Fibroblast of lung (primary cell): ENCODE data around the gene AFAP1L2. TPM values are rescaled to one million over a fixed set of nuclear protein-coding genes. Genes with fewer than 3 reads are reported as not detected.

ENCODE experiments used
- DNase-seq, 2 donors: peaks; one replicate each; pipeline versions ENCODE4 v3.0.0 to v3.0.0-alpha.2; 2010; ENCODE audit warnings: low read depth in 2 of 2
- H2AFZ ChIP-seq: 2 replicates; pipeline ENCODE4 v1.5.1; 2012; ENCODE audit warnings: low read length, control low read depth, inconsistent platforms
- H3K27ac ChIP-seq: 2 replicates; pipeline ENCODE4 v1.5.1; 2011; ENCODE audit warnings: low read length, control low read depth; ENCODE audit not compliant: insufficient read depth
- H3K27me3 ChIP-seq: 2 replicates; pipeline ENCODE4 v1.5.1; 2011; ENCODE audit warnings: mild to moderate bottlenecking, low read length; ENCODE audit not compliant: control insufficient read depth, insufficient read depth
- H3K36me3 ChIP-seq: 2 replicates; pipeline ENCODE4 v1.5.1; 2011; ENCODE audit warnings: low read length; ENCODE audit not compliant: control insufficient read depth, insufficient read depth
- H3K4me1 ChIP-seq: 2 replicates; pipeline ENCODE4 v1.5.1; 2011; ENCODE audit warnings: low read length; ENCODE audit not compliant: control insufficient read depth, insufficient read depth; ENCODE audit errors: extremely low read depth
- H3K4me2 ChIP-seq: 2 replicates; pipeline ENCODE4 v1.5.1; 2011; ENCODE audit warnings: low read length, control low read depth; ENCODE audit not compliant: insufficient read depth; ENCODE audit errors: extremely low read depth
- H3K4me3 ChIP-seq, 4 experiments: fragments of 200-600 bp in 1 of 4; sonication (generic) in 1 of 4; replicated peaks in 1 of 4; 2 replicates each; pipeline ENCODE4 v1.5.1; 2011 to 2016; ENCODE audit warnings: low read length in 4 of 4, low read depth in 3 of 4, mild to moderate bottlenecking in 3 of 4, control low read depth in 2 of 4, inconsistent platforms in 1 of 4, mixed read lengths in 1 of 4; ENCODE audit not compliant: insufficient read depth in 1 of 4; ENCODE audit errors: control extremely low read depth in 1 of 4
- H3K79me2 ChIP-seq: 2 replicates; pipeline ENCODE4 v1.5.1; 2012; ENCODE audit warnings: mild to moderate bottlenecking, low read length, inconsistent platforms; ENCODE audit not compliant: control insufficient read depth, insufficient read depth
- H3K9ac ChIP-seq: 2 replicates; pipeline ENCODE4 v1.5.1; 2011; ENCODE audit warnings: mild to moderate bottlenecking, low read length, control low read depth; ENCODE audit not compliant: insufficient read depth
- H3K9me3 ChIP-seq: 2 replicates; pipeline ENCODE4 v1.5.1; 2012; ENCODE audit warnings: low read depth, low read length; ENCODE audit not compliant: control insufficient read depth, insufficient read depth
- H4K20me1 ChIP-seq: 2 replicates; pipeline ENCODE4 v1.5.1; 2011; ENCODE audit warnings: low read length; ENCODE audit not compliant: control insufficient read depth, insufficient read depth; ENCODE audit errors: extremely low read depth
- CTCF ChIP-seq, 2 donors: IDR thresholded peaks in 1 of 2; conservative IDR thresholded peaks in 1 of 2; 1 replicate in 1 of 2; 2 replicates in 1 of 2; pipeline ENCODE4 v1.5.1; 2011 to 2012; ENCODE audit warnings: low read length in 2 of 2, control low read depth in 1 of 2, inconsistent platforms in 1 of 2, low read depth in 1 of 2, mild to moderate bottlenecking in 1 of 2
- EZH2 ChIP-seq: IDR thresholded peaks from 2 replicates; pipeline ENCODE4 v1.5.1; 2012; ENCODE audit warnings: low read length, control low read depth, mild to moderate bottlenecking; ENCODE audit errors: missing control alignments
- polyA plus RNA-seq, 2 donors: library from polyadenylated mRNA; depleted of rRNA in 1 of 2; stranded (reverse) in 1 of 2; unstranded in 1 of 2; fragments of >200 nt; gene quantifications; 2 replicates each; pipeline ENCODE4 v1.2.1, GENCODE V29; 2011 to 2012; ENCODE audit warnings: missing spikeins in 1 of 2
- total RNA-seq: library from RNA; depleted of rRNA; stranded (reverse); fragments of >200 nt; gene quantifications from 2 replicates; pipeline ENCODE4 v1.2.1, GENCODE V29; 2014

The AFAP1L2 gene
- total and polyA plus RNA-seq, 2 donors (not counting 1 experiment from before 2014, with no cell fraction given), result 0.17 to 9.6 TPM

- H3K4me2 ChIP-seq, result no peak overlapping the region
- H3K4me3 ChIP-seq, result no peak overlapping the region
- H2AFZ ChIP-seq, result no peak overlapping the region
- no peaks in the 10 kb centered on the region for H3K79me2 ChIP-seq
- no peaks in the 10 kb centered on the region for H3K27me3 ChIP-seq
- no peaks in the 10 kb centered on the region for H3K4me1 ChIP-seq
- no peaks in the 10 kb centered on the region for H3K9me3 ChIP-seq
- H3K9ac ChIP-seq, result no peak overlapping the region
- H3K27ac ChIP-seq, result no peak overlapping the region
- no peak for DNase-seq
- H3K36me3 ChIP-seq, result no peaks in the 10 kb centered on the region
- H4K20me1 ChIP-seq, result no peaks in the 10 kb centered on the region
- TF ChIP-seq EZH2 (no peak), CTCF (conservative IDR thresholded peaks at IDR 0.05 in 1 of 2, IDR thresholded peaks at IDR 0.05 in 1 of 2; ENCODE audit: low read depth in 1 of 2, low read length in 2 of 2) (no peak)
These were observed 113.2 kb downstream of the AFAP1L2 start for GRCh38 chr10:114291076-114291475.

GRCh38 chr10:114290038-114290437, 114.3 kb downstream of the AFAP1L2 start:
- Histone ChIP-seq H3K4me1 (peaks cover 3% of the 10 kb centered on the region), H3K79me2 (no peaks in the 10 kb centered on the region), H4K20me1 (no peaks in the 10 kb centered on the region), H3K27ac (no peak overlapping the region), H3K9me3 (no peaks in the 10 kb centered on the region), H3K36me3 (no peaks in the 10 kb centered on the region), H3K4me2 (no peak overlapping the region), H3K27me3 (no peaks in the 10 kb centered on the region), H3K4me3 (no peak overlapping the region), H3K9ac (no peak overlapping the region), H2AFZ (no peak overlapping the region)
- TF ChIP-seq EZH2 (no peak), CTCF (conservative IDR thresholded peaks at IDR 0.05 in 1 of 2, IDR thresholded peaks at IDR 0.05 in 1 of 2; ENCODE audit: low read depth in 1 of 2, low read length in 2 of 2) (no peak)
- DNase-seq, result no peak

GRCh38 chr10:114289096-114289436, 115.2 kb downstream of the AFAP1L2 start:
- Histone ChIP-seq H4K20me1 (no peaks in the 10 kb centered on the region), H2AFZ (no peak overlapping the region), H3K4me1 (peaks cover 3% of the 10 kb centered on the region), H3K79me2 (no peaks in the 10 kb centered on the region), H3K27me3 (peaks cover 3% of the 10 kb centered on the region), H3K4me3 (no peak overlapping the region), H3K27ac (no peak overlapping the region), H3K36me3 (no peaks in the 10 kb centered on the region), H3K4me2 (no peak overlapping the region), H3K9me3 (no peaks in the 10 kb centered on the region), H3K9ac (no peak overlapping the region)
- no peak for DNase-seq
- TF ChIP-seq EZH2, result no peak
